Smooth muscle cell of the coronary artery (primary cell): ENCODE data around the gene OR4A16. TPM values are rescaled to one million over a fixed set of nuclear protein-coding genes. Genes with fewer than 3 reads are reported as not detected.

ENCODE experiments used
- total RNA-seq: library from RNA; depleted of rRNA; stranded (reverse); fragments of >200 nt; gene quantifications from 2 replicates; pipeline ENCODE4 v1.2.3, GENCODE V29; 2014; ENCODE audit warnings: low replicate concordance

Gene OR4A16
- not detected in 2 replicates for total RNA-seq

GRCh38 chr11:55342901-55343300 lies at the start of gene OR4A16:
Gene OR4A16 (plus strand): TSS chr11:55343201. CDS start chr11:55343201, 0 bp downstream.

GRCh38 chr11:55367674-55368073 lies 24.7 kb downstream of the OR4A16 start, which contains the start of gene OR4A15:
Gene OR4A15 (plus strand): TSS chr11:55367974. CDS start chr11:55367974, 0 bp downstream.

Other genes starting within 250 kb of the OR4A16 start
- gene TRIM48, start 81.0 kb upstream of the OR4A16 start, total RNA-seq: not detected in 2 replicates
- not detected in 2 replicates for gene OR4A15, start 24.8 kb downstream of the OR4A16 start, total RNA-seq
- not detected in 2 replicates for gene OR4C15, start 211.3 kb downstream of the OR4A16 start, total RNA-seq
- gene OR4C16, start 228.9 kb downstream of the OR4A16 start, total RNA-seq: not detected in 2 replicates